Measurements from ENCODE around the gene KIF24. TPM values are rescaled to one million over a fixed set of nuclear protein-coding genes. Genes with fewer than 3 reads are reported as not detected.

The KIF24 gene
- total and polyA plus RNA-seq, 8 donors = 0.29 to 5.8 (median 1.5) TPM

- H3K9me3 ChIP-seq = no peaks in the 10 kb centered on the region
- H3K4me1 ChIP-seq = peaks cover 0 to 7% (median under 1%) of the 10 kb centered on the region in 4 donors
- no peak overlapping the region for H3K27ac ChIP-seq
- no peaks in the 10 kb centered on the region for H3K27me3 ChIP-seq
- TF ChIP-seq POLR2A (IDR thresholded peaks at IDR 0.05) = no peak
- no peak for TF ChIP-seq CTCF (IDR thresholded peaks at IDR 0.05)
- no peak for TF ChIP-seq POLR2AphosphoS5 (IDR thresholded peaks at IDR 0.05)
- no peak for TF ChIP-seq EP300 (IDR thresholded peaks at IDR 0.05)
- H3K36me3 ChIP-seq = no peaks in the 10 kb centered on the region
- 62 to 72% (median 71%) methylated on average over 2 of the region's 2 CpGs for WGBS, 5 donors
- intact Hi-C loops (cut with DNase I; ENCODE audit: low total_unique reads) = no loop called here
- no peak for DNase-seq
- H3K4me3 ChIP-seq = no peak overlapping the region
Measured at GRCh38 chr9:34322899-34323591, 6.0 kb downstream of the KIF24 start.

DNA sequence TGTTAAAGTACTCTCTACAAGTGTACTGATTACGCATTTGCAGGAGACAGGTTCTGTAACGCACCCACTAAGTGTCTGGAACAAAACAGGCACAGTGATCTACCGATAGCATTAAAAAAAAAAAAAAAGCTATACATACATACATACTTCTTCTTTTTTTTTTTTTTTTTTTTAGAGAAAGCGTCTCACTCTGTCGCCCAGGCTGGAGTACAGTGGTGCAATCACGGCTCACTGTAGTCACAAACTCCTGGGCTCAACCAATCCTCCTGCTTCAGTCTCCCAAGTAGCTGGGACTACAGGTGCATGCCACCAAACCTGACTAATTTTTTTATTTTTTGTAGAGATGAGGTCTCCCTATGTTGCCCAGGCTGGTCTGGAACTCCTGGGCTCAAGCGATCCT, 7.6 kb downstream of the KIF24 start:
- no peak overlapping the region for H3K4me3 ChIP-seq
- TF ChIP-seq POLR2AphosphoS5 (IDR thresholded peaks at IDR 0.05) (no peak), EP300 (IDR thresholded peaks at IDR 0.05) (no peak), CTCF (IDR thresholded peaks at IDR 0.05) (no peak), POLR2A (IDR thresholded peaks at IDR 0.05) (no peak)
- no peaks in the 10 kb centered on the region for H3K27me3 ChIP-seq
- H3K27ac ChIP-seq = no peak overlapping the region
- no peak for DNase-seq
- intact Hi-C loops (cut with DNase I; ENCODE audit: low total_unique reads) = no loop called here
- no peaks in the 10 kb centered on the region for H3K9me3 ChIP-seq
- H3K36me3 ChIP-seq = no peaks in the 10 kb centered on the region
- WGBS, 5 donors = 92 to 95% (median 93%) methylated on average over 7 of the region's 7 CpGs
- no peaks in the 10 kb centered on the region for H3K4me1 ChIP-seq

GRCh38 chr9:34318163-34318790, 10.8 kb downstream of the KIF24 start:
- H3K4me3 ChIP-seq = no peak overlapping the region
- 94 to 97% (median 95%) methylated on average over 13 to 44 of the region's 44 CpGs for WGBS, 5 donors
- H3K36me3 ChIP-seq = no peaks in the 10 kb centered on the region
- no peaks in the 10 kb centered on the region for H3K4me1 ChIP-seq
- DNase-seq = no peak
- no peak overlapping the region for H3K27ac ChIP-seq
- intact Hi-C loops (cut with DNase I; ENCODE audit: low total_unique reads) = no loop called here
- H3K27me3 ChIP-seq = no peaks in the 10 kb centered on the region
- TF ChIP-seq EP300 (IDR thresholded peaks at IDR 0.05) (no peak), CTCF (IDR thresholded peaks at IDR 0.05) (no peak), POLR2A (IDR thresholded peaks at IDR 0.05) (no peak)
- H3K9me3 ChIP-seq = no peaks in the 10 kb centered on the region

DNA sequence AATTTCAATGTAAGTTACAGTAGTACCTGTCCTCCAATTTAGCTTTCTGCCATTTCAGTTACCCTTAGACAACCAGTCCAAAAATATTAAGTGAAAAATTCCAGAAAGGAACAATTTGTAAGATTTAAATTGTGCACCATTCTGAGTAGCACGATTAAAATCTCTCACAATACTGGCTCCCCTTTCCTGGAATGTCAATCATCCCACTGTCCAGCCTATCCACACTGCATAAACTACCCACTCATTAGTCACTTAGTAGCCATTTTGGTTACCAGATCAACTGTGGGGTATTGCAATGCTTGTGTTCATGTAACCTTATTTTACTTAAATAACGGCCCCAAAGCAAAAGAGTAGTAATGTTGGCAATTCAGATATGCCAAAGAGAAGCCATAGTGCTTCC, 11.6 kb downstream of the KIF24 start:
- 84 to 95% (median 91%) methylated on average over 2 of the region's 2 CpGs for WGBS, 5 donors
- Histone ChIP-seq H3K4me1 (no peaks in the 10 kb centered on the region), H3K27ac (no peak overlapping the region), H3K9me3 (no peaks in the 10 kb centered on the region), H3K4me3 (no peak overlapping the region), H3K36me3 (no peaks in the 10 kb centered on the region), H3K27me3 (no peaks in the 10 kb centered on the region)
- TF ChIP-seq CTCF (IDR thresholded peaks at IDR 0.05) (no peak), POLR2A (IDR thresholded peaks at IDR 0.05) (no peak), EP300 (IDR thresholded peaks at IDR 0.05) (no peak), POLR2AphosphoS5 (IDR thresholded peaks at IDR 0.05) (no peak)
- intact Hi-C loops (cut with DNase I; ENCODE audit: low total_unique reads) = no loop called here
- DNase-seq = no peak
